Gastroesophageal sphincter (tissue), 3 donors: ENCODE measurements around the gene GSK3B.

ENCODE experiments used
- EP300 ChIP-seq: sonication (generic); formaldehyde crosslinking; IDR thresholded peaks from one replicate; pipeline ENCODE4 v1.6.1; 2017; ENCODE audit warnings: antibody characterized with exemption, mild to moderate bottlenecking
- TF ChIP-seq, protein P1 (sequence below), 4 experiments: fragments of 200-600 bp in 2 of 4; fragments of 450-650 bp in 2 of 4; sonication (generic) in 1 of 4; IDR thresholded peaks; one replicate each; pipeline ENCODE4 v1.5.1; 2017 to 2019; ENCODE audit warnings: antibody characterized with exemption in 4 of 4, mild to moderate bottlenecking in 2 of 4, moderate library complexity in 2 of 4

DNA sequence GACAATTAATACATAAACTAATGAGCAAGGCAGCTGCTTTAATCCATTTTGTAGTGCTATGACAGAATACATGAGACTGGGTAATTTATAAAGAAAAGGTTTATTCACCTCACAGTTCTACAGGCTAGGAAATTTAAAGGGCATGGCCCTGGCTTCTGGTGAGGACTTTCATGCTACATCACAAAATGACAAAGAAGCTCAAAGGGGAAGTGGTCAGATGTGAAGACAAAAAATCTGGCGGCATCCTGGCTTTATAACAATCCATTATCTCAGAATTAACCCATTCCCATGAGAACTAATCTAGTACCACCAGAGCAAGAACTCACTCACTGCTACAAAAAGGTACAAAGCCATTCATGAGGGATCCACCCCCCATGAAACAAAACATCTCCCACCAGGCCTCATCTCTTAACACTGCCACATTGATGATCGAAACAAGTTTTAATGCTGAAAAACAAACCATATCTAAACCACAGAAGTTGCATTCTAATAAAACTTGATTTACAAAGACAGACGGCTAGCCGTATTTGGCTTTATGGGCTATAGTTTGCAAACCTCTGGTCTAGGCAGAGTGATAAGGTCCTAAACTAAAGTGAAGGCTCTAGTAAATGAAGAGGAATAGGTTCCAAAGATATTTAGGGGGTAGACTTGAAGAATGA lies 44.2 kb downstream of the GSK3B start:
- TF ChIP-seq, protein P1, sequence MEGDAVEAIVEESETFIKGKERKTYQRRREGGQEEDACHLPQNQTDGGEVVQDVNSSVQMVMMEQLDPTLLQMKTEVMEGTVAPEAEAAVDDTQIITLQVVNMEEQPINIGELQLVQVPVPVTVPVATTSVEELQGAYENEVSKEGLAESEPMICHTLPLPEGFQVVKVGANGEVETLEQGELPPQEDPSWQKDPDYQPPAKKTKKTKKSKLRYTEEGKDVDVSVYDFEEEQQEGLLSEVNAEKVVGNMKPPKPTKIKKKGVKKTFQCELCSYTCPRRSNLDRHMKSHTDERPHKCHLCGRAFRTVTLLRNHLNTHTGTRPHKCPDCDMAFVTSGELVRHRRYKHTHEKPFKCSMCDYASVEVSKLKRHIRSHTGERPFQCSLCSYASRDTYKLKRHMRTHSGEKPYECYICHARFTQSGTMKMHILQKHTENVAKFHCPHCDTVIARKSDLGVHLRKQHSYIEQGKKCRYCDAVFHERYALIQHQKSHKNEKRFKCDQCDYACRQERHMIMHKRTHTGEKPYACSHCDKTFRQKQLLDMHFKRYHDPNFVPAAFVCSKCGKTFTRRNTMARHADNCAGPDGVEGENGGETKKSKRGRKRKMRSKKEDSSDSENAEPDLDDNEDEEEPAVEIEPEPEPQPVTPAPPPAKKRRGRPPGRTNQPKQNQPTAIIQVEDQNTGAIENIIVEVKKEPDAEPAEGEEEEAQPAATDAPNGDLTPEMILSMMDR (IDR thresholded peaks at IDR 0.05), result no peak
- TF ChIP-seq EP300, result no peak
